Ascending aorta (tissue), 2 donors: ENCODE measurements around the gene NOL4L. TPM values are rescaled to one million over a fixed set of nuclear protein-coding genes. Genes with fewer than 3 reads are reported as not detected.

Experiments used
- DNase-seq, 2 donors: peaks; one replicate each; pipeline ENCODE4 v3.0.0-alpha.2; 2019; ENCODE audit warnings: low spot score in 2 of 2
- H3K27ac ChIP-seq, 2 donors: fragments of 200-600 bp; sonication (generic); one replicate each; pipeline ENCODE4 v1.5.1; 2016 to 2017; ENCODE audit warnings: mild to moderate bottlenecking in 1 of 2
- H3K27me3 ChIP-seq: fragments of 200-600 bp; sonication (generic); one replicate; pipeline ENCODE4 v1.5.1; 2017
- H3K36me3 ChIP-seq, 2 donors: fragments of 200-600 bp; sonication (generic); one replicate each; pipeline ENCODE4 v1.5.1; 2016
- H3K4me1 ChIP-seq, 2 donors: fragments of 200-600 bp; sonication (generic); one replicate each; pipeline ENCODE4 v1.5.1; 2016 to 2017; ENCODE audit warnings: mild to moderate bottlenecking in 1 of 2
- H3K4me3 ChIP-seq, 2 donors: fragments of 200-600 bp; sonication (generic); one replicate each; pipeline ENCODE4 v1.5.1; 2016 to 2017; ENCODE audit warnings: mild to moderate bottlenecking in 1 of 2
- H3K9me3 ChIP-seq, 2 donors: fragments of 200-600 bp; sonication (generic); one replicate each; pipeline ENCODE4 v1.5.1; 2016
- intact Hi-C: fragments of 100-400 bp; cut with DNase I; formaldehyde crosslinking; loops from one replicate; pipeline ENCODE4 v1.15.1; 2023
- total RNA-seq: library from RNA; depleted of rRNA; stranded (reverse); fragments of >200 nt; gene quantifications from one replicate; pipeline ENCODE4 v1.1.0, GENCODE V29; 2016
- TF ChIP-seq, protein P1 (sequence below), 3 experiments: fragments of 200-600 bp in 2 of 3; fragments of 450-650 bp in 1 of 3; sonication (generic) in 2 of 3; IDR thresholded peaks; one replicate each; pipeline ENCODE4 v1.5.1; 2016 to 2019; ENCODE audit warnings: antibody characterized with exemption in 3 of 3, mild to moderate bottlenecking in 1 of 3, moderate library complexity in 1 of 3

The NOL4L gene
- total RNA-seq, 1 donor from 2014 or later, result 19.8 TPM

DNA sequence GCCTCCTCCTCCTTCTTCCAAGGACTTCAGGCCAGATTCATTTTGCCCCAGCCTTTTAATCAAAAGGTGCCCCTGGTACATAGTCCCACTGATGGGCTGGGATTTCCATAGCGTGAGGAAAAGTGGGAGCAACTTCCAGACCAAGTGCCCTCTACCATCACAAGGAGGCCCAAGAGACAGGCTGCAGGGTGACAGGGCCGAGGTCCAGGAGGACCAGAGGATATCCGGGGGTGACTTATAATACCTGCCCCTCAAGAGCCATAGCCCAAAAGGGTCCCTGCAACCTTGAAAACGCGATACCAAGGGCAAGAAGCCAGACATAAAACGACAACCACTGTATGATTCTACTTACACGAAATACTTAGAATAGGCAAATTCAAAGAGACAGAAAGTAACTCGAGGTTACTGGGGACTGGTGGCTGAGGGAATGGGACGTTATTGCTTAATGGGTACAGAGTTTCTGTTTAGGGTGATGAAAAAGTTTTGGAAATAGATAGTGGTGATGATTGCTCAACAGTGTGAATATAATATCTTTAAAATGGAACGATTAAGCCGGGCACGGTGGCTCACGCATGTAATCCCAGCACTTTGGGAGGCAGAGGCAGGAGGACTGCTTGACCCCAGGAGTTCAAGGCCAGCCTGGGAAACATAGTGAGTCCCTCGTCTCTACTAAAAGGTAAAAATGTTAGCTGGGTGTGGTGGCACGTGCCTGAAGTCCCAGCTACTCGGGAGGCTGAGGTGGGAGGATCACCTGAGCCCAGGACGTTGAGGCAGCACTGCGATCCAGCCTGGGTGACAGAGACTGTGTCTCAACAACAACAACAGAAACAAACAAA, 71.9 kb downstream of the NOL4L start:
- H3K4me3 ChIP-seq, result no peak overlapping the region
- no peaks in the 10 kb centered on the region for H3K27me3 ChIP-seq
- H3K4me1 ChIP-seq, result no peaks in the 10 kb centered on the region
- H3K36me3 ChIP-seq, result no peaks in the 10 kb centered on the region
- TF ChIP-seq, protein P1, sequence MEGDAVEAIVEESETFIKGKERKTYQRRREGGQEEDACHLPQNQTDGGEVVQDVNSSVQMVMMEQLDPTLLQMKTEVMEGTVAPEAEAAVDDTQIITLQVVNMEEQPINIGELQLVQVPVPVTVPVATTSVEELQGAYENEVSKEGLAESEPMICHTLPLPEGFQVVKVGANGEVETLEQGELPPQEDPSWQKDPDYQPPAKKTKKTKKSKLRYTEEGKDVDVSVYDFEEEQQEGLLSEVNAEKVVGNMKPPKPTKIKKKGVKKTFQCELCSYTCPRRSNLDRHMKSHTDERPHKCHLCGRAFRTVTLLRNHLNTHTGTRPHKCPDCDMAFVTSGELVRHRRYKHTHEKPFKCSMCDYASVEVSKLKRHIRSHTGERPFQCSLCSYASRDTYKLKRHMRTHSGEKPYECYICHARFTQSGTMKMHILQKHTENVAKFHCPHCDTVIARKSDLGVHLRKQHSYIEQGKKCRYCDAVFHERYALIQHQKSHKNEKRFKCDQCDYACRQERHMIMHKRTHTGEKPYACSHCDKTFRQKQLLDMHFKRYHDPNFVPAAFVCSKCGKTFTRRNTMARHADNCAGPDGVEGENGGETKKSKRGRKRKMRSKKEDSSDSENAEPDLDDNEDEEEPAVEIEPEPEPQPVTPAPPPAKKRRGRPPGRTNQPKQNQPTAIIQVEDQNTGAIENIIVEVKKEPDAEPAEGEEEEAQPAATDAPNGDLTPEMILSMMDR (IDR thresholded peaks at IDR 0.05), result no peak
- DNase-seq, result no peak
- no peak overlapping the region for H3K27ac ChIP-seq
- H3K9me3 ChIP-seq, result no peaks in the 10 kb centered on the region
- intact Hi-C loops, result no loop called here

DNA sequence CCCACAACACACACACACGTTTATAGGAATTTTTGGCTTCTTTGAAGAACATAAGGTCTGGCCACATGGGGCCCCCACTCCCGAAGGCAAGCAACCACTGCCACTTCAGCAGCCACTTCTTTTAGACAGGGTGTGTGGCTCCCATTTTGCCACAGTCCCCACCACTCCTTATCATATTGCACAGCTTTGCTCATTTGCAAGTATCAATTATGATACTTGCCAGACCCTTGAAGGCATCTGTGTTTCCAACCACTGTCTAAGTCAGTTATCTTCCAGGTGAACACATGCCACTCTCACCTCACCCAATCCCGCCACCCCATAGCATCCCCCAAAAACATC, 73.1 kb downstream of the NOL4L start:
- Histone ChIP-seq H3K27me3 (no peaks in the 10 kb centered on the region), H3K4me1 (no peaks in the 10 kb centered on the region), H3K27ac (no peak overlapping the region), H3K4me3 (no peak overlapping the region), H3K9me3 (no peaks in the 10 kb centered on the region), H3K36me3 (no peaks in the 10 kb centered on the region)
- no peak for DNase-seq
- intact Hi-C loops, result no loop called here
- TF ChIP-seq, protein P1 (IDR thresholded peaks at IDR 0.05), result no peak

GRCh38 chr20:32511358-32512046, 73.6 kb downstream of the NOL4L start:
- no peak overlapping the region for H3K27ac ChIP-seq
- no peaks in the 10 kb centered on the region for H3K9me3 ChIP-seq
- no peaks in the 10 kb centered on the region for H3K4me1 ChIP-seq
- H3K4me3 ChIP-seq, result no peak overlapping the region
- intact Hi-C loops, result no loop called here
- TF ChIP-seq, protein P1 (IDR thresholded peaks at IDR 0.05), result no peak
- no peaks in the 10 kb centered on the region for H3K27me3 ChIP-seq
- DNase-seq, result no peak
- H3K36me3 ChIP-seq, result no peaks in the 10 kb centered on the region

- no peak overlapping the region for H3K4me3 ChIP-seq
- H3K27ac ChIP-seq, result no peak overlapping the region
- TF ChIP-seq, protein P1 (IDR thresholded peaks at IDR 0.05), result no peak
- no peaks in the 10 kb centered on the region for H3K9me3 ChIP-seq
- no peak for DNase-seq
- H3K36me3 ChIP-seq, result no peaks in the 10 kb centered on the region
- intact Hi-C loops, result no loop called here
- no peaks in the 10 kb centered on the region for H3K27me3 ChIP-seq
- H3K4me1 ChIP-seq, result no peaks in the 10 kb centered on the region
Observed at GRCh38 chr20:32510601-32511357, 74.4 kb downstream of the NOL4L start.

- H3K27me3 ChIP-seq, result no peaks in the 10 kb centered on the region
- no peak for DNase-seq
- no peak overlapping the region for H3K4me3 ChIP-seq
- intact Hi-C loops, result no loop called here
- H3K4me1 ChIP-seq, result no peaks in the 10 kb centered on the region
- TF ChIP-seq, protein P1 (IDR thresholded peaks at IDR 0.05), result no peak
- no peak overlapping the region for H3K27ac ChIP-seq
- no peaks in the 10 kb centered on the region for H3K9me3 ChIP-seq
- H3K36me3 ChIP-seq, result no peaks in the 10 kb centered on the region
Observed at GRCh38 chr20:32510120-32510600, 75.0 kb downstream of the NOL4L start.
